Tibial nerve (tissue), 3 donors: ENCODE data around the gene WDR75.

Experiments used
- POLR2A ChIP-seq, 2 donors: fragments of 450-650 bp; IDR thresholded peaks; one replicate each; pipeline ENCODE4 v1.6.1; 2017; ENCODE audit warnings: antibody characterized with exemption in 2 of 2, mild to moderate bottlenecking in 2 of 2, moderate library complexity in 2 of 2
- TF ChIP-seq, protein P1 (sequence below), 5 experiments: fragments of 200-600 bp in 3 of 5; fragments of 450-650 bp in 2 of 5; sonication (generic) in 3 of 5; IDR thresholded peaks; one replicate each; pipeline ENCODE4 v1.5.1; 2016 to 2019; ENCODE audit warnings: antibody characterized with exemption in 5 of 5, mild to moderate bottlenecking in 3 of 5, moderate library complexity in 2 of 5

GRCh38 chr2:189467160-189467559 lies 25.9 kb downstream of the WDR75 start:
- TF ChIP-seq, protein P1, sequence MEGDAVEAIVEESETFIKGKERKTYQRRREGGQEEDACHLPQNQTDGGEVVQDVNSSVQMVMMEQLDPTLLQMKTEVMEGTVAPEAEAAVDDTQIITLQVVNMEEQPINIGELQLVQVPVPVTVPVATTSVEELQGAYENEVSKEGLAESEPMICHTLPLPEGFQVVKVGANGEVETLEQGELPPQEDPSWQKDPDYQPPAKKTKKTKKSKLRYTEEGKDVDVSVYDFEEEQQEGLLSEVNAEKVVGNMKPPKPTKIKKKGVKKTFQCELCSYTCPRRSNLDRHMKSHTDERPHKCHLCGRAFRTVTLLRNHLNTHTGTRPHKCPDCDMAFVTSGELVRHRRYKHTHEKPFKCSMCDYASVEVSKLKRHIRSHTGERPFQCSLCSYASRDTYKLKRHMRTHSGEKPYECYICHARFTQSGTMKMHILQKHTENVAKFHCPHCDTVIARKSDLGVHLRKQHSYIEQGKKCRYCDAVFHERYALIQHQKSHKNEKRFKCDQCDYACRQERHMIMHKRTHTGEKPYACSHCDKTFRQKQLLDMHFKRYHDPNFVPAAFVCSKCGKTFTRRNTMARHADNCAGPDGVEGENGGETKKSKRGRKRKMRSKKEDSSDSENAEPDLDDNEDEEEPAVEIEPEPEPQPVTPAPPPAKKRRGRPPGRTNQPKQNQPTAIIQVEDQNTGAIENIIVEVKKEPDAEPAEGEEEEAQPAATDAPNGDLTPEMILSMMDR (IDR thresholded peaks at IDR 0.05) = no peak
- no peak for TF ChIP-seq POLR2A (IDR thresholded peaks at IDR 0.05)
